ENCODE results near the gene SLC24A4. TPM values are rescaled to one million over a fixed set of nuclear protein-coding genes. Genes with fewer than 3 reads are reported as not detected.

SLC24A4 gene
- polyA plus RNA-seq, 1 donor (not counting 4 experiments of a cell fraction or from before 2014, with no cell fraction given), result 0.10 TPM

GRCh38 chr14:92348154-92348553 lies 25.2 kb downstream of the SLC24A4 start:
- no peak for FAIRE-seq
- H3K4me2 ChIP-seq (ENCODE audit: control insufficient read depth, extremely low read depth, insufficient read depth, low read depth, low read length), result no peak overlapping the region
- no peaks in the 10 kb centered on the region for H3K9me1 ChIP-seq (ENCODE audit: control insufficient read depth, extremely low read depth, insufficient read depth, low read length)
- no peak overlapping the region for H3K9ac ChIP-seq (ENCODE audit: control insufficient read depth, extremely low read depth, insufficient read depth, low read length)
- H3K79me2 ChIP-seq (ENCODE audit: control insufficient read depth, insufficient read depth, low read length), result no peaks in the 10 kb centered on the region
- TF ChIP-seq CTCF (optimal IDR thresholded peaks at IDR 0.05 in 1 of 3, IDR thresholded peaks at IDR 0.05 in 1 of 3, conservative IDR thresholded peaks at IDR 0.05 in 1 of 3; ENCODE audit: extremely low read depth in 1 of 3, insufficient read depth in 2 of 3, low read length in 3 of 3) (no peak), EZH2 (IDR thresholded peaks at IDR 0.05; ENCODE audit: low read length) (no peak)
- H3K27ac ChIP-seq (ENCODE audit: control insufficient read depth, insufficient read depth, low read length), result no peak overlapping the region
- H3K36me3 ChIP-seq (ENCODE audit: control insufficient read depth in 2 of 2, extremely low read depth in 1 of 2, insufficient read depth in 2 of 2, low read length in 2 of 2), result no peaks in the 10 kb centered on the region
- H3K4me1 ChIP-seq (ENCODE audit: control insufficient read depth, extremely low read depth, insufficient read depth, low read length), result no peaks in the 10 kb centered on the region
- H3K4me3 ChIP-seq (ENCODE audit: control insufficient read depth in 2 of 3, extremely low read depth in 1 of 3, insufficient read depth in 2 of 3, low read depth in 1 of 3, low read length in 3 of 3), result no peak overlapping the region
- no peaks in the 10 kb centered on the region for H3K9me3 ChIP-seq (ENCODE audit: control insufficient read depth, low read depth, low read length)
- no peak for DNase-seq (ENCODE audit: low read depth, low spot score)
- dilution Hi-C loops (cut with MboI; ENCODE audit: extremely low pct_ligation_motif_present, low sequenced_read_pairs), result no loop called here
- H4K20me1 ChIP-seq (ENCODE audit: control insufficient read depth, extremely low read depth, insufficient read depth, low read length), result no peaks in the 10 kb centered on the region
- peaks cover 11% of the 10 kb centered on the region for H3K27me3 ChIP-seq (ENCODE audit: control insufficient read depth, extremely low read depth, insufficient read depth, low read length)
- H2AFZ ChIP-seq (ENCODE audit: control insufficient read depth, low read length), result no peak overlapping the region

- Histone ChIP-seq H3K4me2 (ENCODE audit: control insufficient read depth, extremely low read depth, insufficient read depth, low read depth, low read length) (no peak overlapping the region), H3K79me2 (ENCODE audit: control insufficient read depth, insufficient read depth, low read length) (no peaks in the 10 kb centered on the region), H4K20me1 (ENCODE audit: control insufficient read depth, extremely low read depth, insufficient read depth, low read length) (no peaks in the 10 kb centered on the region), H3K27me3 (ENCODE audit: control insufficient read depth, extremely low read depth, insufficient read depth, low read length) (peaks cover 11% of the 10 kb centered on the region), H3K4me3 (ENCODE audit: control insufficient read depth in 2 of 3, extremely low read depth in 1 of 3, insufficient read depth in 2 of 3, low read depth in 1 of 3, low read length in 3 of 3) (no peak overlapping the region), H3K4me1 (ENCODE audit: control insufficient read depth, extremely low read depth, insufficient read depth, low read length) (no peaks in the 10 kb centered on the region), H2AFZ (ENCODE audit: control insufficient read depth, low read length) (no peak overlapping the region), H3K9me3 (ENCODE audit: control insufficient read depth, low read depth, low read length) (no peaks in the 10 kb centered on the region), H3K36me3 (ENCODE audit: control insufficient read depth in 2 of 2, extremely low read depth in 1 of 2, insufficient read depth in 2 of 2, low read length in 2 of 2) (no peaks in the 10 kb centered on the region), H3K27ac (ENCODE audit: control insufficient read depth, insufficient read depth, low read length) (no peak overlapping the region), H3K9me1 (ENCODE audit: control insufficient read depth, extremely low read depth, insufficient read depth, low read length) (no peaks in the 10 kb centered on the region), H3K9ac (ENCODE audit: control insufficient read depth, extremely low read depth, insufficient read depth, low read length) (no peak overlapping the region)
- TF ChIP-seq EZH2 (IDR thresholded peaks at IDR 0.05; ENCODE audit: low read length) (no peak), CTCF (optimal IDR thresholded peaks at IDR 0.05 in 1 of 3, IDR thresholded peaks at IDR 0.05 in 1 of 3, conservative IDR thresholded peaks at IDR 0.05 in 1 of 3; ENCODE audit: extremely low read depth in 1 of 3, insufficient read depth in 2 of 3, low read length in 3 of 3) (no peak)
- DNase-seq (ENCODE audit: low read depth, low spot score), result no peak
- dilution Hi-C loops (cut with MboI; ENCODE audit: extremely low pct_ligation_motif_present, low sequenced_read_pairs), result no loop called here
- FAIRE-seq, result no peak
These were observed 28.8 kb downstream of the SLC24A4 start for GRCh38 chr14:92351750-92352149.
